Body of pancreas (tissue), 4 donors: ENCODE measurements around the gene SLC4A5. TPM values are rescaled to one million over a fixed set of nuclear protein-coding genes. Genes with fewer than 3 reads are reported as not detected.
"Not testable (repeated sequence)": the region's sequence is repeated elsewhere in the genome, so short reads cannot be mapped to it uniquely, and the experiment has no call there.

Experiments
- ATAC-seq: fragments of 150-250 bp; one replicate; pipeline ENCODE4 v1.9.1; 2016
- DNase-seq, 4 donors: peaks; one replicate each; pipeline ENCODE4 v3.0.0-alpha.2; 2019
- H3K27ac ChIP-seq, 4 donors: fragments of 200-600 bp; sonication (generic); 1 replicate in 3 of 4; 2 replicates in 1 of 4; pipeline versions ENCODE4 v1.5.1 to v1.6.1; 2016 to 2019; ENCODE audit warnings: mild to moderate bottlenecking in 1 of 4, mixed read lengths in 1 of 4, moderate library complexity in 1 of 4
- H3K27me3 ChIP-seq, 2 donors: fragments of 200-600 bp; sonication (generic); one replicate each; pipeline ENCODE4 v1.6.0; 2016; ENCODE audit warnings: mild to moderate bottlenecking in 1 of 2
- H3K36me3 ChIP-seq, 2 donors: fragments of 200-600 bp; sonication (generic); replicated peaks in 1 of 2; 2 replicates each; pipeline ENCODE4 v1.5.1; 2016; ENCODE audit warnings: low read depth in 2 of 2; ENCODE audit not compliant: insufficient read depth in 1 of 2
- H3K4me1 ChIP-seq: fragments of 200-600 bp; sonication (generic); one replicate; pipeline ENCODE4 v1.6.0; 2016
- H3K4me3 ChIP-seq, 2 donors: fragments of 200-600 bp; sonication (generic); 1 replicate in 1 of 2; 2 replicates in 1 of 2; pipeline ENCODE4 v1.5.1; 2016 to 2019
- H3K9me3 ChIP-seq, 3 donors: fragments of 200-600 bp; sonication (generic); 1 replicate in 2 of 3; 2 replicates in 1 of 3; pipeline ENCODE4 v1.5.1; 2016
- CTCF ChIP-seq, 7 experiments: fragments of 450-650 bp in 4 of 7; fragments of 200-600 bp in 3 of 7; sonication (generic) in 3 of 7; IDR thresholded peaks; one replicate each; pipeline ENCODE4 v1.5.1; 2016 to 2019; ENCODE audit warnings: antibody characterized with exemption in 7 of 7
- POLR2A ChIP-seq, 3 donors: fragments of 450-650 bp; IDR thresholded peaks; one replicate each; pipeline ENCODE4 v1.6.1; 2016; ENCODE audit warnings: antibody characterized with exemption in 3 of 3, mild to moderate bottlenecking in 2 of 3
- WGBS, 2 donors: methylation state at CpG; one replicate each; pipeline ENCODE4 v1.1.5; 2017; 5-methylcytosine and 5-hydroxymethylcytosine counted together
- intact Hi-C: fragments of 100-400 bp; cut with DNase I; formaldehyde crosslinking; loops from one replicate; pipeline ENCODE4 v1.15.1; 2023
- total RNA-seq, 2 donors: library from RNA; depleted of rRNA; stranded (reverse); fragments of >200 nt; gene quantifications; one replicate each; pipeline ENCODE4 v1.1.0, GENCODE V29; 2016

The SLC4A5 gene
- total RNA-seq, 2 donors from 2014 or later = 2.3 to 8.3 TPM

- no peaks in the 10 kb centered on the region for H3K4me1 ChIP-seq
- intact Hi-C loops = no loop called here
- TF ChIP-seq CTCF (IDR thresholded peaks at IDR 0.05) (no peak), POLR2A (IDR thresholded peaks at IDR 0.05) (no peak)
- 90 to 93% methylated on average over 3 of the region's 3 CpGs for WGBS, 2 donors
- H3K9me3 ChIP-seq = no peaks in the 10 kb centered on the region
- no peaks in the 10 kb centered on the region for H3K27me3 ChIP-seq
- H3K4me3 ChIP-seq = no peak overlapping the region
- DNase-seq = no peak
- no peak overlapping the region for H3K27ac ChIP-seq
- ATAC-seq = no peak
- H3K36me3 ChIP-seq = no peaks in the 10 kb centered on the region
Observed at GRCh38 chr2:74347742-74348141, 4.5 kb upstream of the SLC4A5 start.

- Histone ChIP-seq H3K9me3 (no peaks in the 10 kb centered on the region), H3K4me1 (no peaks in the 10 kb centered on the region), H3K36me3 (no peaks in the 10 kb centered on the region), H3K27ac (no peak overlapping the region), H3K27me3 (no peaks in the 10 kb centered on the region), H3K4me3 (no peak overlapping the region)
- WGBS, 2 donors = 71 to 75% methylated on average over 1 of the region's 1 CpG
- DNase-seq (no peak), ATAC-seq (no peak)
- TF ChIP-seq POLR2A (IDR thresholded peaks at IDR 0.05) (no peak), CTCF (IDR thresholded peaks at IDR 0.05) (no peak)
- intact Hi-C loops = no loop called here
Observed at GRCh38 chr2:74347303-74347702, 4.1 kb upstream of the SLC4A5 start.

- WGBS, 2 donors = 72 to 80% methylated on average over 8 of the region's 8 CpGs
Observed at GRCh38 chr2:74345272-74345943, 2.2 kb upstream of the SLC4A5 start.

GRCh38 chr2:74336227-74336626 lies 7.0 kb downstream of the SLC4A5 start:
- not testable (repeated sequence) for H3K4me1 ChIP-seq, H3K4me3 ChIP-seq, H3K27ac ChIP-seq, DNase-seq, H3K9me3 ChIP-seq, H3K36me3 ChIP-seq, H3K27me3 ChIP-seq, ATAC-seq
- intact Hi-C loops = loop anchor here (10.0 kb wide), 1 partner anchor 511 kb away; the partner anchor contains the start of gene STAMBP
- whole genome bisulfite sequencing, 2 donors = 36 to 45% methylated on average over 2 of the region's 2 CpGs

More at GRCh38 chr2:74345272-74345943, 2.2 kb upstream of the SLC4A5 start:
- intact Hi-C loops = no loop called here
- no peaks in the 10 kb centered on the region for H3K36me3 ChIP-seq
- no peaks in the 10 kb centered on the region for H3K27me3 ChIP-seq
- TF ChIP-seq POLR2A (IDR thresholded peaks at IDR 0.05) (no peak), CTCF (IDR thresholded peaks at IDR 0.05) (no peak)
- ATAC-seq = no peak
- no peak overlapping the region for H3K27ac ChIP-seq
- no peaks in the 10 kb centered on the region for H3K4me1 ChIP-seq
- H3K9me3 ChIP-seq = no peaks in the 10 kb centered on the region
- no peak overlapping the region for H3K4me3 ChIP-seq
- no peak for DNase-seq

GRCh38 chr2:74334931-74335333 lies 8.3 kb downstream of the SLC4A5 start:
- no peak for TF ChIP-seq POLR2A (IDR thresholded peaks at IDR 0.05)
- peak; percentile 73 to 94 (median 82) for TF ChIP-seq CTCF (IDR thresholded peaks at IDR 0.05)
- no peak overlapping the region for H3K4me3 ChIP-seq
- 37 to 39% methylated on average over 3 of the region's 3 CpGs for WGBS, 2 donors
- DNase-seq (peak; percentile 67 to 77 (median 75)), ATAC-seq (peak; percentile 89)
- intact Hi-C loops = loop anchor here (10.0 kb wide), 1 partner anchor 510 kb away; the partner anchor contains the start of gene STAMBP
- no peaks in the 10 kb centered on the region for H3K4me1 ChIP-seq
- H3K9me3 ChIP-seq = no peaks in the 10 kb centered on the region
- no peaks in the 10 kb centered on the region for H3K36me3 ChIP-seq
- H3K27ac ChIP-seq = no peak overlapping the region
- no peaks in the 10 kb centered on the region for H3K27me3 ChIP-seq
